OCI-LY1 (cell line): ENCODE data around the gene BAG3.

Source experiments
- EZH2 ChIP-seq: fragments of 200-600 bp; sonication (generic), shearing (Covaris generic); IDR thresholded peaks from 2 replicates; pipeline ENCODE4 v1.8.0; 2017; ENCODE audit warnings: borderline replicate concordance, mixed run types, mild to moderate bottlenecking, antibody characterized with exemption, low read length, moderate library complexity, mixed read lengths
- TF ChIP-seq, protein P1 (sequence below): fragments of 200-600 bp; sonication (generic), shearing (Covaris generic); IDR thresholded peaks from 2 replicates; pipeline ENCODE4 v1.5.1; 2017; ENCODE audit warnings: mild to moderate bottlenecking, antibody characterized with exemption, low read length, moderate library complexity, mixed read lengths

DNA sequence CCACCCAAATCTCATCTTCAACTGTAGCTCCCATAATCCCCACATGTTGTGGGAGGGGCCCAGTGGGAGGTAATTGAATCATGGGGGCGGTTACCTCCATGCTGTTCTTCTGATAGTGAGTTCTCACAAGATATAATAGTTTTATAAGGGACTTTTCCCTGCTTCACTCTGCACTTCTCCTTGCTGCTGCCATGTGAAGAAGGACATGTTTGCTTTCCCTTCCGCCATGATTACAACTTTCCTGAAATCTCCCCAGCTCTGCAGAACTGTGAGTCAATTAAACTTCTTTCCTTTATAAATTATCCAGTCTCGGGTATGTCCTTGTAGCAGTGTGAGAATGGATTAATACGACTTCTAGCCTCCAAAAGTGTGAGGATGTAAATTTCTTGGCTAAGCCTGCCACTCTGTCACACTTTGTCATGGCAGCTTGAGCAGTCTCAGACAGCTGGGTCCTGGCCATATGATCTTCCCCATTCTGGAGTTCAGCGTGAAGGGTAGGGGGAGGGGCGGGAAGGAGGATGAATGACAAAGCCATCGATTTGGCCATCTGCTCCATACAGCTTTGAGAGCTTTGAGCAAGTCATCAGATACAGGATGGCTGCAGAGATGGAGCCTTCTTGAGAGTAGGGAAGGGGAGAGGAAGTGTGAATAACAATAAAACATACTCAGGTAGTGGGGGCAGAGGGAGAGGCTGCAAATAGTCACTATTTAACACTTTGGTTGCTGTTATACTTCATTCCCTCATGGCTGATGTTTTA, 55.5 kb downstream of the BAG3 start:
- TF ChIP-seq, protein P1, sequence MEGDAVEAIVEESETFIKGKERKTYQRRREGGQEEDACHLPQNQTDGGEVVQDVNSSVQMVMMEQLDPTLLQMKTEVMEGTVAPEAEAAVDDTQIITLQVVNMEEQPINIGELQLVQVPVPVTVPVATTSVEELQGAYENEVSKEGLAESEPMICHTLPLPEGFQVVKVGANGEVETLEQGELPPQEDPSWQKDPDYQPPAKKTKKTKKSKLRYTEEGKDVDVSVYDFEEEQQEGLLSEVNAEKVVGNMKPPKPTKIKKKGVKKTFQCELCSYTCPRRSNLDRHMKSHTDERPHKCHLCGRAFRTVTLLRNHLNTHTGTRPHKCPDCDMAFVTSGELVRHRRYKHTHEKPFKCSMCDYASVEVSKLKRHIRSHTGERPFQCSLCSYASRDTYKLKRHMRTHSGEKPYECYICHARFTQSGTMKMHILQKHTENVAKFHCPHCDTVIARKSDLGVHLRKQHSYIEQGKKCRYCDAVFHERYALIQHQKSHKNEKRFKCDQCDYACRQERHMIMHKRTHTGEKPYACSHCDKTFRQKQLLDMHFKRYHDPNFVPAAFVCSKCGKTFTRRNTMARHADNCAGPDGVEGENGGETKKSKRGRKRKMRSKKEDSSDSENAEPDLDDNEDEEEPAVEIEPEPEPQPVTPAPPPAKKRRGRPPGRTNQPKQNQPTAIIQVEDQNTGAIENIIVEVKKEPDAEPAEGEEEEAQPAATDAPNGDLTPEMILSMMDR: no peak
- no peak for TF ChIP-seq EZH2
